AG20443 (cell line): ENCODE measurements around the gene CDHR3.

Source experiments
- DNase-seq: peaks from one replicate; pipeline ENCODE4 v3.0.0; 2012; ENCODE audit warnings: low spot score, mixed read lengths

Gene CDHR3

GRCh38 chr7:106067678-106068077, 104.6 kb downstream of the CDHR3 start:
- no peak for DNase-seq

- peak; percentile 39 for DNase-seq
Measured at GRCh38 chr7:106068538-106068961, 105.5 kb downstream of the CDHR3 start.

GRCh38 chr7:106068986-106069385, 105.9 kb downstream of the CDHR3 start:
- DNase-seq, result peak; percentile 86

- DNase-seq, result no peak
Measured at GRCh38 chr7:106069471-106070200, 106.6 kb downstream of the CDHR3 start.

- DNase-seq, result no peak
Measured at GRCh38 chr7:106070201-106070551, 107.1 kb downstream of the CDHR3 start.

GRCh38 chr7:106070567-106071254, 107.6 kb downstream of the CDHR3 start:
- DNase-seq, result no peak

- DNase-seq, result no peak
Measured at GRCh38 chr7:106071356-106071998, 108.4 kb downstream of the CDHR3 start.

- DNase-seq, result no peak
Measured at GRCh38 chr7:106071999-106072714, 109.1 kb downstream of the CDHR3 start.

- no peak for DNase-seq
Measured at GRCh38 chr7:106072715-106073091, 109.6 kb downstream of the CDHR3 start.

- DNase-seq, result no peak
Measured at GRCh38 chr7:106073701-106074100, 110.6 kb downstream of the CDHR3 start.

- no peak for DNase-seq
Measured at GRCh38 chr7:106074257-106074656, 111.2 kb downstream of the CDHR3 start.

GRCh38 chr7:106075937-106076336, 112.9 kb downstream of the CDHR3 start:
- DNase-seq, result no peak

GRCh38 chr7:106076537-106076936, 113.5 kb downstream of the CDHR3 start:
- DNase-seq, result no peak

- DNase-seq, result no peak
Measured at GRCh38 chr7:106080300-106080987, 117.4 kb downstream of the CDHR3 start.

- no peak for DNase-seq
Measured at GRCh38 chr7:106082087-106082854, 119.2 kb downstream of the CDHR3 start.
